ENCODE measurements around the gene LRRTM4. TPM values are rescaled to one million over a fixed set of nuclear protein-coding genes. Genes with fewer than 3 reads are reported as not detected.
"Not testable (repeated sequence)": the region's sequence is repeated elsewhere in the genome, so short reads cannot be mapped to it uniquely, and the experiment has no call there.

The LRRTM4 gene
- total RNA-seq, 8 experiments from 2014 or later = 0.15 to 36.9 (median 15.8) TPM

- in situ Hi-C loops (cut with MboI; ENCODE audit: low pct_unique_long_range_greater_than_20kb in 2 of 9, low sequenced_read_pairs in 9 of 9, unreplicated experiment in 9 of 9) = no loop called here
- no peaks in the 10 kb centered on the region for H3K4me1 ChIP-seq (replicated peaks in 1 of 2)
- ATAC-seq (replicated peaks in 6 of 8) = no peak
- no peak overlapping the region for H3K27ac ChIP-seq
- 0 to 100% (median 83%) methylated on average over 1 of the region's 1 CpG; no CpG with 5 or more reads in 3 of the 10 experiments for WGBS, 10 experiments
- H3K4me3 ChIP-seq = no peak overlapping the region
These were observed 402.8 kb downstream of the LRRTM4 start for GRCh38 chr2:77119333-77119732.

GRCh38 chr2:77108915-77109314, 413.3 kb downstream of the LRRTM4 start:
- 0 to 100% (median 86%) methylated on average over 1 of the region's 1 CpG; no CpG with 5 or more reads in 1 of the 10 experiments for WGBS, 10 experiments

GRCh38 chr2:77105008-77105407, 417.2 kb downstream of the LRRTM4 start:
- no peaks in the 10 kb centered on the region for H3K4me1 ChIP-seq (replicated peaks in 1 of 2)
- no peak for ATAC-seq (replicated peaks in 6 of 8)
- in situ Hi-C loops (cut with MboI; ENCODE audit: low pct_unique_long_range_greater_than_20kb in 2 of 9, low sequenced_read_pairs in 9 of 9, unreplicated experiment in 9 of 9) = no loop called here
- no peak overlapping the region for H3K4me3 ChIP-seq
- WGBS, 10 experiments = 19 to 96% (median 87%) methylated on average over 1 to 3 of the region's 3 CpGs
- no peak overlapping the region for H3K27ac ChIP-seq

More at GRCh38 chr2:77108915-77109314, 413.3 kb downstream of the LRRTM4 start:
- in situ Hi-C loops (cut with MboI; ENCODE audit: low pct_unique_long_range_greater_than_20kb in 2 of 9, low sequenced_read_pairs in 9 of 9, unreplicated experiment in 9 of 9) = no loop called here
- no peak for ATAC-seq (replicated peaks in 6 of 8)
- H3K27ac ChIP-seq = no peak overlapping the region
- H3K4me3 ChIP-seq = no peak overlapping the region
- no peaks in the 10 kb centered on the region for H3K4me1 ChIP-seq (replicated peaks in 1 of 2)

GRCh38 chr2:77104554-77104953, 417.6 kb downstream of the LRRTM4 start:
- in situ Hi-C loops (cut with MboI; ENCODE audit: low pct_unique_long_range_greater_than_20kb in 2 of 9, low sequenced_read_pairs in 9 of 9, unreplicated experiment in 9 of 9) = no loop called here
- no peak overlapping the region for H3K4me3 ChIP-seq
- whole genome bisulfite sequencing, 10 experiments = 10 to 100% (median 92%) methylated on average over 3 to 6 of the region's 6 CpGs; no CpG with 5 or more reads in 5 of the 10 experiments
- no peak overlapping the region for H3K27ac ChIP-seq
- no peaks in the 10 kb centered on the region for H3K4me1 ChIP-seq (replicated peaks in 1 of 2)
- ATAC-seq (replicated peaks in 6 of 8) = no peak

GRCh38 chr2:77102927-77103326, 419.2 kb downstream of the LRRTM4 start:
- H3K4me1 ChIP-seq (replicated peaks in 1 of 2) = no peaks in the 10 kb centered on the region
- ATAC-seq (replicated peaks in 6 of 8) = no peak
- H3K27ac ChIP-seq = no peak overlapping the region
- in situ Hi-C loops (cut with MboI; ENCODE audit: low pct_unique_long_range_greater_than_20kb in 2 of 9, low sequenced_read_pairs in 9 of 9, unreplicated experiment in 9 of 9) = no loop called here
- WGBS, 10 experiments = 20 to 100% (median 61%) methylated on average over 1 to 2 of the region's 2 CpGs; no CpG with 5 or more reads in 2 of the 10 experiments
- H3K4me3 ChIP-seq = no peak overlapping the region

GRCh38 chr2:77101796-77102452, 420.3 kb downstream of the LRRTM4 start:
- no peak for ATAC-seq (replicated peaks in 6 of 8)
- H3K4me3 ChIP-seq = no peak overlapping the region
- WGBS, 10 experiments = 11 to 100% (median 83%) methylated on average over 1 to 8 of the region's 8 CpGs
- H3K27ac ChIP-seq = no peak overlapping the region
- in situ Hi-C loops (cut with MboI; ENCODE audit: low pct_unique_long_range_greater_than_20kb in 2 of 9, low sequenced_read_pairs in 9 of 9, unreplicated experiment in 9 of 9) = no loop called here
- H3K4me1 ChIP-seq (replicated peaks in 1 of 2) = no peaks in the 10 kb centered on the region

- H3K27ac ChIP-seq = no peak overlapping the region
- WGBS, 10 experiments = 27 to 95% (median 71%) methylated on average over 1 to 2 of the region's 2 CpGs; no CpG with 5 or more reads in 1 of the 10 experiments
- H3K4me3 ChIP-seq = no peak overlapping the region
- ATAC-seq (replicated peaks in 6 of 8) = no peak
- in situ Hi-C loops (cut with MboI; ENCODE audit: low pct_unique_long_range_greater_than_20kb in 2 of 9, low sequenced_read_pairs in 9 of 9, unreplicated experiment in 9 of 9) = no loop called here
- H3K4me1 ChIP-seq (replicated peaks in 1 of 2) = no peaks in the 10 kb centered on the region
These were observed 422.2 kb downstream of the LRRTM4 start for GRCh38 chr2:77099961-77100360.

GRCh38 chr2:77095525-77095924, 426.7 kb downstream of the LRRTM4 start:
- H3K4me3 ChIP-seq; ATAC-seq (replicated peaks in 6 of 8); in situ Hi-C loops (cut with MboI; ENCODE audit: low pct_unique_long_range_greater_than_20kb in 2 of 9, low sequenced_read_pairs in 9 of 9, unreplicated experiment in 9 of 9); H3K27ac ChIP-seq; H3K4me1 ChIP-seq (replicated peaks in 1 of 2): not testable (repeated sequence)
- 0 to 95% (median 62%) methylated on average over 2 to 8 of the region's 8 CpGs; no CpG with 5 or more reads in 2 of the 10 experiments for WGBS, 10 experiments

GRCh38 chr2:77095096-77095495, 427.1 kb downstream of the LRRTM4 start:
- Histone ChIP-seq H3K4me3 (no peak overlapping the region), H3K27ac (no peak overlapping the region), H3K4me1 (replicated peaks in 1 of 2) (no peaks in the 10 kb centered on the region)
- in situ Hi-C loops (cut with MboI; ENCODE audit: low pct_unique_long_range_greater_than_20kb in 2 of 9, low sequenced_read_pairs in 9 of 9, unreplicated experiment in 9 of 9) = no loop called here
- ATAC-seq (replicated peaks in 6 of 8) = no peak
- WGBS, 10 experiments = 0 to 83% (median 43%) methylated on average over 1 of the region's 1 CpG; no CpG with 5 or more reads in 1 of the 10 experiments

- ATAC-seq (replicated peaks in 6 of 8); in situ Hi-C loops (cut with MboI; ENCODE audit: low pct_unique_long_range_greater_than_20kb in 2 of 9, low sequenced_read_pairs in 9 of 9, unreplicated experiment in 9 of 9); H3K27ac ChIP-seq; H3K4me3 ChIP-seq; H3K4me1 ChIP-seq (replicated peaks in 1 of 2): not testable (repeated sequence)
- WGBS, 10 experiments = 10 to 80% (median 64%) methylated on average over 1 to 8 of the region's 13 CpGs; no CpG with 5 or more reads in 5 of the 10 experiments
These were observed 433.8 kb downstream of the LRRTM4 start for GRCh38 chr2:77088424-77088823.

GRCh38 chr2:77087987-77088414, 434.2 kb downstream of the LRRTM4 start:
- peaks cover 0 to 2% of the 10 kb centered on the region in 2 donors for H3K4me1 ChIP-seq (replicated peaks in 1 of 2)
- no peak overlapping the region for H3K4me3 ChIP-seq
- in situ Hi-C loops (cut with MboI; ENCODE audit: low pct_unique_long_range_greater_than_20kb in 2 of 9, low sequenced_read_pairs in 9 of 9, unreplicated experiment in 9 of 9) = no loop called here
- 0 to 100% (median 28%) methylated on average over 1 to 5 of the region's 6 CpGs; no CpG with 5 or more reads in 4 of the 10 experiments for WGBS, 10 experiments
- H3K27ac ChIP-seq = no peak overlapping the region
- ATAC-seq (replicated peaks in 6 of 8) = no peak

- H3K4me3 ChIP-seq = no peak overlapping the region
- WGBS, 10 experiments = 10 to 95% (median 42%) methylated on average over 2 to 8 of the region's 8 CpGs
- in situ Hi-C loops (cut with MboI; ENCODE audit: low pct_unique_long_range_greater_than_20kb in 2 of 9, low sequenced_read_pairs in 9 of 9, unreplicated experiment in 9 of 9) = no loop called here
- H3K4me1 ChIP-seq (replicated peaks in 1 of 2) = peaks cover 0 to 2% of the 10 kb centered on the region in 2 donors
- H3K27ac ChIP-seq = no peak overlapping the region
- no peak for ATAC-seq (replicated peaks in 6 of 8)
These were observed 435.7 kb downstream of the LRRTM4 start for GRCh38 chr2:77086478-77086877.

GRCh38 chr2:77086051-77086450, 436.1 kb downstream of the LRRTM4 start:
- in situ Hi-C loops (cut with MboI; ENCODE audit: low pct_unique_long_range_greater_than_20kb in 2 of 9, low sequenced_read_pairs in 9 of 9, unreplicated experiment in 9 of 9) = no loop called here
- WGBS, 10 experiments = 14 to 100% (median 94%) methylated on average over 2 of the region's 2 CpGs
- no peak for ATAC-seq (replicated peaks in 6 of 8)
- H3K4me1 ChIP-seq (replicated peaks in 1 of 2) = peaks cover 0 to 2% of the 10 kb centered on the region in 2 donors
- H3K4me3 ChIP-seq = no peak overlapping the region
- no peak overlapping the region for H3K27ac ChIP-seq

- H3K4me3 ChIP-seq = no peak overlapping the region
These were observed 436.6 kb downstream of the LRRTM4 start for GRCh38 chr2:77085561-77085960.

More at GRCh38 chr2:77085561-77085960, 436.6 kb downstream of the LRRTM4 start:
- Histone ChIP-seq H3K27ac (no peak overlapping the region), H3K4me1 (replicated peaks in 1 of 2) (peaks cover 0 to 2% of the 10 kb centered on the region in 2 donors)
- ATAC-seq (replicated peaks in 6 of 8) = no peak
- 18 to 100% (median 94%) methylated on average over 2 to 3 of the region's 3 CpGs for WGBS, 10 experiments
- in situ Hi-C loops (cut with MboI; ENCODE audit: low pct_unique_long_range_greater_than_20kb in 2 of 9, low sequenced_read_pairs in 9 of 9, unreplicated experiment in 9 of 9) = no loop called here
